HG02798 (cell line): Measurements from ENCODE around the gene RNF126.

Experiments
- ATAC-seq: cut with Tn5 transposase; IDR thresholded peaks from one replicate; pipeline ENCODE4 v1.9.1; 2021; ENCODE audit warnings: mild to moderate bottlenecking; ENCODE audit not compliant: unreplicated experiment, poor library complexity

The RNF126 gene

DNA sequence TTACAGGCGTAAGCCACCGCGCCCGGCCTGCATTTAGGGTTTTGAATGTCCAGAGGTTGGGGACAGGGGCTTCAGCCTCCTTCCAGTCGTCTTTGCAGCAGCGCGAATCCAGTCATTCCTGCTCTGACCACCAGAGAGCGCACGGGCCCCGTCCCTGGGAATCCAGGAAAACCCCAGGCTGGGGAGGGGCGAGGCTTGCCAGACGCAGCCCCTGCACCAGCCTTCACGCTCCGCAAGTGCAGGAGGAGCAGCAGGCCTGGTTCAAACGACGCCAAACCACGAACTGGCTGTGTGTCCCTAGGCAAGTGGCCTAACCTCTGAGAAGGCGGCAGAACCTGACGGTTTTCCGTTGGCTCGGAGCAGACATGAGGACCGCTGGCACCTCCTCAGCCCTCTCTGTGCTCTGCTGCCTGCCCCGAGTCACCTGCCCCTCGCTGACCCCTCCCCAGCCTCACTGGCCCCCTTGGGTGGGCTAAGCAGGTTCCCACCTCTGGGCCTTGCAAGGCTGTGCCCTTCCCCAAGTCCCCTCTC, 2.0 kb upstream of the RNF126 start:
- no peak for ATAC-seq

DNA sequence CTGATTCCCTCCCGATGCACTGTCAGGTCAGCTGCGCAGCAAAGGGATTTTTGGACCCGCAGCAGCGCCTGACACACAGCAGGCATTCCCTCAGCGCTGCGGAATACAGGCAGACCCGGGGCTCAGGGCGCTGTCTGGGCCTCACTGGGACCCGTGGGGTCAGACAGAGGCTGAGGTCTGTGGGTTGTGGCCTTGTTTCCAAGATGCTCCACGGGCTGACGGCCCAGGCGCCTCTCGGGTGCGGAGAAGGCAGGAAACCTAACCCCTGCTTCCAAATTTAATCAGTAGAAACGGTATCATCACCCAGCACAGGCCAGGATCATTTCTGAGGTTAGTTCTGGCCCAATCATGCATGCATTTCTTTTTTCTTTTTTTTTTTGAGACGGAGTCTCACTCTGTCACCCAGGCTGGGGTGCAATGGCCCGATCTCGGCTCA, 686 bp upstream of the RNF126 start:
- no peak for ATAC-seq

DNA sequence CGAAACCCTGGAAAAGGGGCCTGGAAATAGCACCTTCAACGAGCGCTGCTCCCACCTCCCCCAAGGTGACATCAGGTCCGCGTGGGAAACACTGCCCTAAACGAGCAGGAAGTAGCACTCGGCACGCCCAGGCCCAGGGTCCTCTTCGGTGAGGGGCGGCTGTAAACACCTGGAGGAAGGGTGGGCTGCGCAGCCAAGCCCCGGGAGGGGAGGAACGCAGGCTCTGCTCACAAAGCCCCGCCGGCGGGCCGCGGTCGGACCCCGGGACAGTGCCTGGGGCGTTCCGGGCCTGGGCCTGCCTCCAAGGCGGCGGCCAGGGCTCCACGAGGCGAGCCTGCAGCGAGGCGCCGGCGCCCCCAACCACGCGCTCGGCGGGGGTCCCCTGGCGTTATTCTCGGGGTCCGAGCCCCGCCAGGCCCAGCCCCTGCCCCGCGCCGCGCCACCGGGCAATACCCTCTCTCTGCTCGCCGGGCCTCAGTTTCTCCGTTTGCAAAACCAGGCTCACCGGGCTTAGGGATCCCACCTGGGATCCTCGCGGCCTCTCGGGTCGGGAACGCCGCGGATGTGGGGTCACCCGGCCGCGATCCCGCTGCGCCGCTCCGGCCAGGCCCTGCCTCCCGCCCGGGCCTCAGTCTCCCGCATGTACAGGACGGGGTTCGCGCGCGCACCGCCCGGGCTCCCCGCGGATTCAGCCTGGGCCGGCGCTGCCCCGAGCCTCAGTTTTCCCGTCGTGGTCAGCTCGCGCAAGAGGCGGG, 630 bp downstream of the RNF126 start:
- peak; percentile 6 for ATAC-seq

DNA sequence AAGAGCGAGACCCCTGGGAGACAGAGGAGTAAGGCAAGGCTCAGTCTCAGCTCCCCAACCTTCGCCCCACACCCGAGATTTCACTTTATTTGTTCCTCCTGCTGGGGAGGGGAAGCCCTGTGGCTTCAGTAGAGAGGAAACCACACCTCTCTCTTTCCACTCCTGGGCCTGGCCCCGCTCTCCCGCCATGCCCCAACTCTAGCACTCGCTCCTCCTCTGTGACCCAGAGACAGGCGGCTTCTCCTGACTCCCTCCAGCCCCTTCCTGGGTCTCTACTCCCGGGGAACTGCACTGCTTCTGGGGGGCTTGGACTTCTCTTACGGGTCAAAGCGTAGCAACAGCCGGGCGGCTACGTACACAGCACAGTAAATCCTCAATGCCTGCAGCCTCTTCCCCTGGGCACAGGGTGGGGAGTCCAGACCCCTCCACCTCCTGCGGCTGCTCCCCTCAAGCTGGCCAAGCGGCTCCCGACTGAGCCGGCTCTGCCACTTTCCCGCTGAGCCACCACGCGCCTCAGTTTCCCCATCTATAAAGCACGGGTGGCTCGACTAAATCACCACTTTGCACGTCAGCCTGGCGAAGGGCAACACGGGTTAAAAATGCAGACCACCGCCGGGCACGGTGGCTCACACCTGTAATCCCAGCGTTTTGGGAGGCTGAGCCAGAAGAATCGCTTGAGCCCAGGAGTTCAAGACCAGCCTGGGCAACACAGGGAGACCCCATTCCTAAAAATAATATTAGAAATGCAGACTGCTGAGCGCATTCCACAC, 1.4 kb downstream of the RNF126 start:
- ATAC-seq: no peak

DNA sequence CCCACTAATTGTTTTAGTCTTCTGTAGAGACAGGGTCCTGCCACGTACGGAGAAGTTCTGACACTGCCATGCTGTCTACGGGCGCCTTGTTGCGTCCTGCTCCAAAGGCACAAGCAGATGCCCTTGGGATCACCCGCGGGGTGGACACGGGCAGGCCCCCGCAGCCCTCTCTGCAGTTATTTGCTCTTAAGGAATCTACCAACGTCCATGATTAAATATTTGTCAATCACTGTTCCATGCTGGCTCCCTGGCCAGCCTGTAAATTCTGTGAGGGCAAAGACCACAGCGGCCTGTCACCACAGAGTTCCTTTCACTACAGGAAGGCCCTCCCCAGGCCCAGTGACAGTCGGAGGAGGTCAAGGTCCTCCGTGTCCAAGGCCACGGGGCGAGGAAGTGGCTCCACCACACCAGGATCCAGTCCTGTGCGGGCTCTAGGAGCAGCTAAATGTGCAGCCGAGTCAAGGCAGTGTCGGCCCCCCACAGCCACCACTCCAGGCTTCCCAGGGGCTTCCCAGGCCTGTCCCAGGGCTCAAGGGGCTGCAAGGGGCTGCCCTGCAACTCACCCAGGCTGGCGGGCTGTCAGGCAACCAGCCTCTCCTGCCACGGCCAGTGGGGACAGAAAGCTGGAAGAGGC, 2.1 kb downstream of the RNF126 start:
- no peak for ATAC-seq

DNA sequence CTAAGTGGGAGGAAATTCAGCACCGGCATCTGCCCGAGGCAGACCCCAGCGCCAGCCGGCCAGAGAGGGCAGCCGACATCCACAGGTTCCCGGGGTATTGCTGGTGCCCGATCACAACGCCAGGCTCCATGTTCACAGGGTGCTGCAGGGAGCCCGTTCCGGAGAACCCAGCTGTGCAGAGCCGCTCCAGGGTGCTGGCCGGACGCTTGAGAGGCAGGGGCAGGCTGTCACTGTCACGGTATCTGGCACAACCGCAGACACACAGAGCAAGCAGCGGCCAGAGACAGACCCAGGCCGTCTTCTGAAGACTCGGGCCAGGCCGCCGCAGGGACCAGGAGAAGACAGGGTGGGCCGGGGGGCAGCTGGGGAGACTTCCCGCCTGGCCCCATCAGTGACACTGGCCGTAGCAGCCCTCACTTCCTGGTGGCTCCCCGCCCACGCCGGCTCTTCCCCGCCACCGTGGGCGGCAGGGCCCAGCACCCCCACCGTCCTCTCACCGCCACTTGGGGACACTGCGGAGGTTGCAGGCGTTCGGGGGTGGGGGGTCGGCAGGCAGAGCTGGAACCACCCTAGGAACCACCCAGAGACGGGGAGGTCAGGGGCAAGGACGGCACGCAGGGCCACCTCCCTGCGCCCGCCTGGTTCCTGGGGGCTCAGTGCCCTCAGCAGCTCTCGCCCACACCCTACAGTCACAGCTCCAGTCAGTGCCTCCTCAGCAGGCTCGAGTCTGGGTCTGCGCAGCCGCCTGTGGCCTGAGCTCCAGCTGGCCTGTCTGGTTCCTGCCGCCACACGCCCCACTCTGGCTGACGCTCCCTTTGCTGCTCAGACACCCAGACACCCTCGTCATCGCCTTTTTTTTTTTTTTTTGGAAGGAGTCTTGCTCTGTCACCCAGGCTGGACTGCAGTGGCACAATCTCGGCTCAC, 3.8 kb downstream of the RNF126 start:
- no peak for ATAC-seq

DNA sequence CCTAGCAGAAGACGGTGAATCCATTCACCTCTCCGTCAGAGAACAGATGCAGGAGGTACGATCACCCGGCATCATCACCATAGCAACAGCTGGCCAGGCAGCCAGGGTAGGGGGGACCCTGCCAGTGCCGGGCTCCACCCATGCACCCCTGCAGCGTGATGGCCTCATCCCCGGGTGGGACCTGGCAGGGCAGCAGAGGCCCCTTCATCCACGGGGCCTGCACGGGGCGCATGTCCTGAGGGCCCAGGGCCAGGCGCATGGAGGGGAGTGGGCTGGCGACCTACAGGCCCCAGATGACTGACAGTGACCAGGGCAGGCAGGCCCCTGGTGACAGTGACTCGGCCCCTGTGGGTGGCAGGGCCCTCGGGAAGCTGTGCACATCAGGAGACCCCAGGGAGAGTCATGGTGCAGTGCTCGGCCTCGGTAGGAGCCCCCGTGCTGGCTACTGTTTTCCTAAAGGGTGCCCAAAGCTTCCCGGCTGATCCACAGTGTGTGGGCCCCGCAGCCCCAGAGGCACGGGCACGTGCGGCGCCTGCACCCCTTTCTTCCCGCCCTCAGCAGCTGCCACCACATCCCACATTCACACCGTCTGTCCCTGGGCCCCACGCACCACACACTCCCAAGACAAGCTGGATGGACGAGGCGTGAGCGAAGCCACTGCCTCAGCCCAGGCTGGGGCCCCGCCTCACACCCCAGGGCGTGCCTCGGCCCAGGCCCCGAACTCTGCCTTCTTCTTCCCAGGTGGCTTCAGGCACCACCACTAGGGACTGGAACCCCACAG, 4.8 kb downstream of the RNF126 start:
- no peak for ATAC-seq

DNA sequence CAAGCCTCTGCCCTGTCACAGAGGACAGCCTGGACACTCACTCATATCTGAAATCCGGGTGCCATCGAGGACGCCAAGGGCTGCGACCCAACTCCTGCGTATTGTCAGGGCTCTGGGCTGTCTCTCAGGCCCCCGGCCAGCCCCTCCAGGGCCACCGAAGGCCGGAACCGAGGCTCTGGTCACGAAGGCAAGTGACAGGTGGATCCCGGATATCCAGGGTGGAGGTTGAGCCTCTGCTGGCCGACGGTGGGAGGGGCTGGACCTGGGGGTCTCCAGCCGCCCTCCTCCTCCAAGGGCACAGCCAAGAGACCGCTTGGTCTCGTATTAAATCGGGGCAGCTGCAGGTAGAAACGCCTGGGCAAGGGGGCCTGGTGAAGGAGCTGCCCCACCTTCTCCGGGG, 5.4 kb downstream of the RNF126 start:
- no peak for ATAC-seq

DNA sequence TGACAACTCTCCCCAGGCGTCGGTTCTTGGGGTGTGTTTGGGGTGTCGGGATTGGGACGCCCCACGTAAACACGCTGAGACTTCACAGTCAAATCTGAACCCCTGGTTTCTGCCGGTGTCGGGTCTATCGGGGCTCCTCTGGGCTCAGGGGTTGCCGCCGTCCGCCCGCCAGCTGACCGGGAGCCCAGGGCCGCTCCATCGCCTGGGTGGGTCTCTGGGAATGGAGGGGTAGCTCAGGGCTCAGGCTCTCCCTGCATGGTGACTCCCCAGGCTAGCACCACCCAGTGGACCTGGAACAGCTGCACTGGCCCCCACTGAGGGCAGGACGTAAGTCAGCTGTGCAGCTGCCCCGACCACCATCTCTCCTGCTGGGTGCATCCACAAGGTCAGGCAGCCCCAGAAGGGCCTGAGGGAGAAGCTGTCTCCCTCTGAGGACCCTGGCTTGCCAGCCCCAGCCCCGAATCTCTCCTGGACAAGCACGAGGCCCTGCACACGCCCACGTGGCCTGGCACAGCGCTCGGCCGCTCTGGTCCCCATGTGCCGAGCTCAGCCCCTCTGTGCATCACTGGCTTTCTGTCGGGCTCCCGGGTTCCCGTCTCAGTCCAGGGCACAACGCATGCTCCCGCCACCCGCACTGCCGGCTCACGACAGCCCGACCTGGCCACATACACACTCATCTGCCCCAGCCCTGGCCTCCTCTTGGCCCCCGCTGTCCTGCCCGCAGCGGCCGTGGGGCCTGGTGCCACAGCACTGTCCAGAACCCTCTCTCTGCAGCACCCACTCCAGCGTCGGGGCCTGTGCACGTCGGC, 6.1 kb downstream of the RNF126 start:
- ATAC-seq: no peak

DNA sequence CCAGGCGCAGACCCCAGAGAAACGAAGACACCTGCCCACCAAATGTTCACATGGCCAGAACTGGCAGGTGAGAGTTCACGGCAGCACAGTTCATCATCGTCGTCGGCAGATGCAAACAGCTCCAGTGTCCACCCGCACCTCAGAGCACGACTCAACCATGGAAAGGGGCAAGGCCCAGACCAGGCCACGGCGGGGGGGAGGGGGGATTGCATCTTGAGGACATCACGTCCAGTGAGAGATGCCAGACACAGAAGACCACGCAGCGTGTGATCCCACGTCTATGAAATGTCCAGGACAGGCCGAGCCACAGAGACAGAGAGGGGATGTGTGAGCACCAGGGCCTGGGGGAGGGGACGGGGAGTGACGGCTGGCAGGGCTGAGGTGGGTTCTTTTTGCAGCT, 7.3 kb downstream of the RNF126 start:
- ATAC-seq: no peak

DNA sequence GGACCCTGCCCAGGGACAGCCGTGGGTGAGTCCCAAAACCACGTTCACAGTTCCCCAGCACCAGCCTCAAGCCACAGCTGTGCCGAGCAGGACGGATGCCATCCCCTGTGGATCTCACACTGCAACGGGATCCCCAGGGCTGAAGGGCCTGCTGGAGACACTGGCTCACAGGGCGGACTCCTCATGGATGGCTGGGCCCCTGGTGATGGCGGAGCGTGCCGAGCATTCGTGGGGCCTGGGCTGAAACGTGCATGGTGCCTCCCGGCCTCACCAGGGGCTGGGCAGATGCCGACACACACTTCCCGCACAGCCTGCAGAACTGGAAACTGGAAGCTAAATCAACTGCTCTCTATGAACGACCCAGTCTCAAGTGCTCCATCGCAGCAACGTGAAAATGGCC, 9.6 kb downstream of the RNF126 start:
- ATAC-seq: no peak

DNA sequence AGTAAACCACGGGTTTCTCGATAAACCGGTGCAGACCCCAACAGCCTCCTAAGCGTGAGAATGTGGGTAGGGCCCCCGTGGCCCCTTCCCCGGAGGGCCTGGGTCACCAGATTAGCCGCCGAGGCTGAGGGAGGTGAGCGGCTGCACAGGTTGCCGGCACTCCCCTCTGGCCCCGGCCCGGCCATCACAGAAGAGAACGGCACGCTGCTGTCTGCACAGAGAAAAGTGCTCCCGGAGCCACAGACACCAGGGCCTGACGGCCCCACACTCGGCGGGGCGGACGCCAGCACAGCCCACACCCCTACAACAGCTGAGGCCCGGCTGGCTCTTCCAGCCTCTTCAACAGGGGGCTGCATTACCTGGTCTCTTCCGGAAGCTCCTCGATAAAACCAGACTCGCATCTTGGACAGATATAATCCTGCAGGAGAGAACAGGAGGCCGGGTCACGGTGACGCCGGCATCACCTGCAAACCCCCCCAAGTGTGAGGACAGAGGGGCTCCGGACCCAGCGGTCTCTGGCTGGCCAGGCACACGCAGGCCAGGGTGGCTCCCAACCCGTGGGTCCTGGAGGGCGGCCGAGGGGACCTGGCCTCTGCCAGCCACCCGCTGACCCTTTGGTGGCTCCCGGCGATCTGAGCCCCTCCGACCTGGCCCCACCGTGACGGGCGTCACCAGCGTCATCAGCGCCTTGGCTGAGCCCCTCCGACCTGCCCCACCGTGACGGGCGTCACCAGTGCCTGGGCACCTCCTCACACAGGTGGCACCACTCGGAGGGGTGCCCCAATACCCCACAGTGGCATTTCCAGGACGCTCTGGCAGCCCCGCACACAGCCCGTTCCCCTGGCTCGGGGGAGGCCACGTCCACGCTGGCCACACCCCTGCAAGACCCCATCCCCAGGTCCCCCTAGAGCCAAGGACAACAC, 10.3 kb downstream of the RNF126 start:
- ATAC-seq: no peak

DNA sequence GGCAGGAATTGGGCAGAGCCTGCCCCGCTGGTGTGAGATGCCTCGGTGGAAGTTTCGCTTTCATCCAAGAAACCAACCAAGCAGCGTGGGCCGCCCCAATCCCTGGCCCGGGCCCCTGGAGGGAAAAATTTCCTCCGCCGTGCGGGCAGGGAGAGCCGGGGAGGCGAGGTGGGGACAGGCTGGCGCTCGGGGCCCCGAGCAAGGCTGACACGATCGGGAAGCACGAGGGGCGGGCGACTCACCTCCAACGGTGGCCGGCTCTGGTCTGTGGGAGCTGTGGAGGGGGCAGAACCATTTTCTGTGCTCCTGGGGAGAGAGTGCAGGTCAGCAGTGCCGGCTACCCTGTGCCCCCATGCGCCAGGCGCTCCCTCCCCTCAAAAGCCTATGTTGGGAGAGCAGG, 11.0 kb downstream of the RNF126 start:
- no peak for ATAC-seq

DNA sequence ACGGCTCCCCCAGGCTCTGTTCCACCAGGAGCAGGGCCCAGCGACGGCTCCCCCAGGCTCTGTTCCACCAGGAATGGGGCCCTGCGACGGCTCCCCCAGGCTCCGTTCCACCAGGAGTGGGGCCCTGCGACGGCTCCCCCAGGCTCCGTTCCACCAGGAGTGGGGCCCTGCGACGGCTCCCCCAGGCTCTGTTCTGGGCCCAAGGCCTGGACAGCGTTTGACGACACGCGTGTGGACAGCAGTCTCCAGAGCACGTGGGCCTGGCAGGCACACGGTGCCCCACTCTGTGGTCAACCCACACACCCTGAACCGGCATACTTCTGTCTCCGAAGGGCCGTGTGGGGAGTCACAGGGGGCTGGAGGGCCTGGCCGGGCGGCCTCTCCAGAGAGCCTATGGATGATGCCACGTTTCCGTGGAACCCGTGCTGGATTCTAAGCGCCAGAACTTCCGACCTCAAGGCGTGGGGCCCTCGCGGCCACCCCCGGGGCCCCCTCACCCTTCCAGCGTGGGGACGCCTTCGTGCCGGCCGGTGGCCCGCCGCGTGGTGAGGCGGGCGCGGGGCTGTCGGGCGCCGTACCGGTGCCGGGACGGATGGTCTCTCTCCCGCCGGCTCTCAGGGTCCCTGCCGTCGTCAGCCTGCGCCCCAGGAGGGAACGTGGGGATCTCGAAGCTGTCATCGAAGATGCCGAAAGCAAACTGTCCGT, 11.7 kb downstream of the RNF126 start:
- ATAC-seq: no peak

DNA sequence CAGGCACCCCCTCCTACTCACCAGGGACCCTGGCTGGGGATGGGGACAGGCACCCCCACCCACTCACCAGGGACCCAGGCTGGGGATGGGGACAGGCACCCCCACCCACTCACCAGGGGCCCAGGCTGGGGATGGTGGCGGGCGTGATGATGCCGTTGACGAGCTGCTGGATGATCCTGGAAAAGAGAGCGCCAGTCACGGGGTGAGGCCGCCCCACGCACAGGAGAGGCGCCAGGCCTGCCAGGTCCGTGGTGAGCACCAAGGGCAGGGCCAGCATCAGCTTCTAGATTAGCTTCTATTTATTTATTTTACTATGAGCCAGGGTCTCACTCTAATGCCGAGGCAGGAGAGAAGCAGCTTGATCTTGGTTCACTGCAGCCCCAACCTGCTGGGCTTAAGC, 12.9 kb downstream of the RNF126 start:
- no peak for ATAC-seq

DNA sequence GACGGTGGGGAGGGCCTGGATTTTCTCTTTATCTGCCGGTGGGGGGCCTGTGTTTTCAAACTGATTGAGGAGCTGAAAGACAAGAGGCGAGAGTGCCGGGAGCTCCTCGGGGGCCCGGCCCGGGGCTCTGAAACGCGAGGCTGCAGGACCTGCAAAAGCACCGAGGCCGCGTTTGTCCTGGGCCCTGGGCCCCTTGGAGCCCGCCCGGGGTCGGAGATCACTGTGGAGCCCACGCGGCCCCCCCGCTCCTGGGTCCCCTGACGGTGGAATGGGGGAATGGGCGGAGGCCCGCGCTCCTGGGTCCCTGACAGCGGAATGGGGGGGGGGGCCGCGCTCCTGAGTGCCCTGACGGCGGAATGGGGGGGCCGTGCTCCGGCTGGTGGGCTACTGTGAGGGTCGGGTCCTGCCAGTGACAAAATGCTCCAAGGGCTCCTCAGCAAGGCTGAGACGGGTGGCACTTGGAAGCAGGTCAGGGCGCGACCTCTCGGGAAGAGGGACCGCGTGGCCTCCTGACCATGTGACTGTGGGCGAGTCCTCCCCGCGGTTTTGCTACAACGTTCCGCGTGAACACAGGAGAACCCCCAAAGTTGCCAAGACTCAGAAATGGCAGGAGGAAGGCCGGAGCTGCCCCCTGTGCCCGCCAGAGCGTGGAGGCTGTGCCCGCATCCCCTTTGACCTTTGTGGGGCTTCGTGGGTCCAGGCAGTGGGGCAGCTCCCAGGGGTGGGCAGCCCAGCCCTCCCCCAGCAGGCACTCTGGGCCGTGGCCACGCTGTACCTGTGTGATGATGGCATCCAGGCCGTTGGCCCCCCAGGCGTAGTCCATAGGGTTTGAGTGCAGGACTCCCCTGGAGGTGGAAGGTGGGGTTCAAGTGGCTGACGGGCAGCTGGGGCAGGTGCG, 13.9 kb downstream of the RNF126 start:
- no peak for ATAC-seq
